HepG2 (cell line): ENCODE results near the gene MAPK7. TPM values are rescaled to one million over a fixed set of nuclear protein-coding genes. Genes with fewer than 3 reads are reported as not detected.

ENCODE experiments used
- ATAC-seq: fragments of 200-7000 bp; cut with Tn5 transposase; 3 replicates; pipeline ENCODE4 v1.9.1; 2020; ENCODE audit warnings: mild to moderate bottlenecking, moderate library complexity
- BruUV-seq: library from RNA; stranded (reverse); fragments of 400-500 nt; replicated peaks from 2 replicates; lab custom pipeline; 2021; lab: Mats Ljungman, UMichigan
- CTCF ChIA-PET: fragments of 300-600 bp; formaldehyde crosslinking; extraction: SDS; loops from one replicate; lab custom pipeline; 2021; ENCODE audit warnings: low total read pairs, inconsistent platforms, low intra/inter-chr PET ratio; lab: Yijun Ruan, JAX
- POLR2A ChIA-PET: fragments of 350-600 bp; sonication (Branson Sonifier 250); formaldehyde crosslinking; loops from one replicate; lab custom pipeline; 2020; ENCODE audit warnings: antibody characterized with exemption, inconsistent platforms; lab: Yijun Ruan, JAX
- DNase-seq: peaks from one replicate; pipeline ENCODE4 v3.0.0-alpha.2; 2015; ENCODE audit warnings: low spot score
- FAIRE-seq: peaks from 3 replicates; lab custom pipeline; 2011; peaks lifted over from hg19 to GRCh38; lab: Jason Lieb, UNC
- H2AFZ ChIP-seq: one replicate; pipeline ENCODE4 v1.6.1; 2011; ENCODE audit warnings: low read length, inconsistent platforms
- H3K27ac ChIP-seq: fragments of 300-600 bp; 3 replicates; pipeline ENCODE4 v1.8.0; 2011; ENCODE audit warnings: mixed run types, mild to moderate bottlenecking, mixed read lengths, low read length, inconsistent platforms; ENCODE audit not compliant: insufficient read depth; ENCODE audit errors: extremely low read length
- H3K27me3 ChIP-seq, 2 experiments: fragments of 200-600 bp in 1 of 2; 2 replicates in 1 of 2; 3 replicates in 1 of 2; pipeline versions ENCODE4 v1.6.0 to v1.8.0; 2011; ENCODE audit warnings: low read length in 2 of 2, mild to moderate bottlenecking in 2 of 2, moderate library complexity in 2 of 2, inconsistent platforms in 1 of 2; ENCODE audit not compliant: insufficient read depth in 2 of 2, control insufficient read depth in 1 of 2
- H3K36me3 ChIP-seq, 2 experiments: fragments of 200-600 bp in 1 of 2; replicated peaks in 1 of 2; 2 replicates in 1 of 2; 3 replicates in 1 of 2; pipeline versions ENCODE4 v1.5.1 to v1.8.0; 2011; ENCODE audit warnings: low read length in 2 of 2, inconsistent platforms in 1 of 2; ENCODE audit not compliant: insufficient read depth in 2 of 2, control insufficient read depth in 1 of 2
- H3K4me1 ChIP-seq: 2 replicates; pipeline ENCODE4 v1.5.1; 2012; ENCODE audit warnings: low read length, inconsistent platforms; ENCODE audit not compliant: insufficient read depth
- H3K4me2 ChIP-seq: 2 replicates; pipeline ENCODE4 v1.6.0; 2011; ENCODE audit warnings: low read depth, low read length, inconsistent platforms
- H3K4me3 ChIP-seq, 3 experiments: fragments of 200-600 bp in 1 of 3; sonication (generic), shearing (Covaris generic) in 1 of 3; replicated peaks in 1 of 3; 2 replicates each; pipeline ENCODE4 v1.5.1; 2011 to 2016; ENCODE audit warnings: low read length in 3 of 3, inconsistent platforms in 2 of 3, low read depth in 2 of 3, mild to moderate bottlenecking in 2 of 3, control low read depth in 1 of 3, mixed read lengths in 1 of 3; ENCODE audit not compliant: insufficient read depth in 1 of 3
- H3K79me2 ChIP-seq: one replicate; pipeline ENCODE4 v1.6.1; 2011; ENCODE audit warnings: low read length, inconsistent platforms; ENCODE audit not compliant: insufficient read depth
- H3K9ac ChIP-seq: 2 replicates; pipeline ENCODE4 v1.6.0; 2011; ENCODE audit warnings: mild to moderate bottlenecking, low read depth, low read length, inconsistent platforms; ENCODE audit not compliant: insufficient read depth
- H3K9me3 ChIP-seq: 2 replicates; pipeline ENCODE4 v1.5.1; 2012; ENCODE audit warnings: mild to moderate bottlenecking, low read length
- H4K20me1 ChIP-seq: 2 replicates; pipeline ENCODE4 v1.6.0; 2011; ENCODE audit warnings: inconsistent platforms, mild to moderate bottlenecking, low read length, moderate library complexity; ENCODE audit not compliant: insufficient read depth
- BHLHE40 ChIP-seq: IDR thresholded peaks from 2 replicates; pipeline ENCODE4 v1.6.1; 2011; ENCODE audit warnings: low read length, improper control_type of control experiment
- BRD4 ChIP-seq: sonication (generic); formaldehyde crosslinking; IDR thresholded peaks from 2 replicates; pipeline ENCODE4 v1.4.0; 2020; ENCODE audit warnings: missing genetic modification reagents
- CENPX ChIP-seq: sonication (generic); formaldehyde crosslinking; IDR thresholded peaks from 2 replicates; pipeline ENCODE4 v1.9.0; 2021; ENCODE audit warnings: mild to moderate bottlenecking, missing genetic modification reagents, moderate library complexity
- ETV5 ChIP-seq: IDR thresholded peaks from 2 replicates; pipeline ENCODE4 v1.6.1; 2018; ENCODE audit warnings: missing biosample characterization, missing genetic modification reagents, inconsistent platforms, borderline replicate concordance
- GFI1 ChIP-seq: sonication (generic); formaldehyde crosslinking; IDR thresholded peaks from 2 replicates; pipeline ENCODE4 v1.5.0; 2020; ENCODE audit warnings: missing genetic modification reagents, mild to moderate bottlenecking, borderline replicate concordance
- POGZ ChIP-seq: sonication (generic); formaldehyde crosslinking; IDR thresholded peaks from 2 replicates; pipeline ENCODE4 v1.4.0; 2020; ENCODE audit warnings: mild to moderate bottlenecking, missing genetic modification reagents
- SAFB2 ChIP-seq: sonication (generic); formaldehyde crosslinking; IDR thresholded peaks from 2 replicates; pipeline ENCODE4 v1.5.1; 2020; ENCODE audit warnings: missing genetic modification reagents, low read depth, mild to moderate bottlenecking, borderline replicate concordance
- TCF12 ChIP-seq, 2 experiments: fragments of 450-650 bp in 1 of 2; sonication (generic) in 1 of 2; formaldehyde crosslinking in 1 of 2; IDR thresholded peaks; 2 replicates each; pipeline versions ENCODE4 v1.6.1 to v1.8.0; 2017 to 2022; ENCODE audit warnings: antibody characterized with exemption in 1 of 2, mild to moderate bottlenecking in 1 of 2, missing genetic modification reagents in 1 of 2, moderate library complexity in 1 of 2
- TRIM24 ChIP-seq: sonication (generic); formaldehyde crosslinking; IDR thresholded peaks from 2 replicates; pipeline ENCODE4 v1.8.0; 2022; ENCODE audit warnings: mild to moderate bottlenecking, missing genetic modification reagents
- ZNF20 ChIP-seq: sonication (generic); formaldehyde crosslinking; IDR thresholded peaks from 2 replicates; pipeline ENCODE4 v1.4.0; 2020; ENCODE audit warnings: mild to moderate bottlenecking, moderate library complexity, missing genetic modification reagents
- ZNF235 ChIP-seq: sonication (generic); formaldehyde crosslinking; IDR thresholded peaks from 2 replicates; pipeline ENCODE4 v1.8.1; 2023; ENCODE audit warnings: mild to moderate bottlenecking, missing genetic modification reagents, borderline replicate concordance
- ZNF567 ChIP-seq: sonication (generic); formaldehyde crosslinking; IDR thresholded peaks from 2 replicates; pipeline ENCODE4 v1.8.1; 2023; ENCODE audit warnings: mild to moderate bottlenecking, missing genetic modification reagents, borderline replicate concordance
- ZNF589 ChIP-seq: sonication (generic); formaldehyde crosslinking; conservative IDR thresholded peaks from 2 replicates; pipeline ENCODE4 v1.8.0; 2022; ENCODE audit warnings: mild to moderate bottlenecking, moderate library complexity, missing genetic modification reagents
- ZNF660 ChIP-seq: sonication (generic); formaldehyde crosslinking; IDR thresholded peaks from 2 replicates; pipeline ENCODE4 v1.5.1; 2020; ENCODE audit warnings: mild to moderate bottlenecking, low read depth, missing genetic modification reagents, borderline replicate concordance
- WGBS: methylation state at CpG from one replicate; pipeline ENCODE4 v1.1.6; 2017; ENCODE audit warnings: low lambda C conversion rate; 5-methylcytosine and 5-hydroxymethylcytosine counted together
- in situ Hi-C: cut with HindIII; loops from 2 replicates; pipeline ENCODE4 v1.10.0; 2017; ENCODE audit warnings: low pct_unique_long_range_greater_than_20kb; ENCODE audit not compliant: extremely low pct_ligation_motif_present
- intact Hi-C: fragments of 100-400 bp; cut with micrococcal nuclease; formaldehyde crosslinking; loops from one replicate; pipeline ENCODE4 v1.10.0; 2022; ENCODE audit not compliant: unreplicated experiment
- polyA plus RNA-seq, 8 experiments: library from polyadenylated mRNA; depleted of rRNA in 3 of 8; stranded (reverse) in 7 of 8; unstranded in 1 of 8; fragments of >200 nt; fragmentation: Illumina TruSeq in 4 of 8; extraction: Trizol in 4 of 8; gene quantifications; 2 replicates each; pipeline versions ENCODE4 v1.2.1 to v1.2.3, GENCODE V29; 2011 to 2016; ENCODE audit warnings: low read depth in 4 of 8, missing spikeins in 1 of 8, mixed read lengths in 1 of 8; ENCODE audit not compliant: insufficient read depth in 1 of 8
- total RNA-seq, 5 experiments: library from RNA; depleted of rRNA; stranded (reverse); fragments of >200 nt; fragmentation: Illumina TruSeq; extraction: Trizol; gene quantifications; 2 replicates each; pipeline ENCODE4 v1.2.3, GENCODE V29; 2016; ENCODE audit warnings: low read depth in 1 of 5
- TF ChIP-seq, protein P1 (sequence below): sonication (generic); formaldehyde crosslinking; IDR thresholded peaks from 2 replicates; pipeline ENCODE4 v1.8.1; 2023; ENCODE audit warnings: mild to moderate bottlenecking, missing genetic modification reagents

MAPK7 gene
- total and polyA plus RNA-seq, 2 of the 13 experiments (the other 11 are each of a cell fraction or from before 2014, with no cell fraction given) = 2.9 to 5.9 TPM

DNA sequence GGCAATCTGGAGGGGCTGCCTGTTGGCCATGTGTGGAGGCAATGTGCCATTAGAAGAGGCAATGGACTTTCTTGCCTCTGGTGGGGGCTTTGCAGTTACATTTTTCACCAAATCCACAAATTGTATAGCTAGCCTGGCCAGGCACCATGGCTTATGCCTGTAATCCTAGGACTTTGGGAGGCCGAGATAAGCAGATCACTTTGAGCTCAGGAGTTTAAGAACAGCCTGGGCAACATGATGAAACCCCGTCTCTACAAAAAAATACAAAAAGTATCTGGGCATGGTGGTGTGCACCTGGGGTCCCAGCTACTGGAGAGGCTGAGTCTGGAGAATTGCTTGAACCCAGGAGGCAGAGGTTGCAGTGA is 30.0 kb downstream of the MAPK7 start:
- CTCF ChIA-PET = no interaction called here
- H2AFZ ChIP-seq = no peak overlapping the region
- no peak overlapping the region for H3K4me3 ChIP-seq
- H3K4me2 ChIP-seq = no peak overlapping the region
- H3K27ac ChIP-seq = no peak overlapping the region
- FAIRE-seq = no peak
- H3K4me1 ChIP-seq = no peaks in the 10 kb centered on the region
- TF ChIP-seq BRD4 (CRISPR knock-in tag) = no peak
- TF ChIP-seq CENPX = no peak
- no peak for TF ChIP-seq TRIM24 (CRISPR knock-in tag)
- no peak for TF ChIP-seq ZNF567 (CRISPR knock-in tag)
- TF ChIP-seq SAFB2 (CRISPR knock-in tag) = no peak
- TF ChIP-seq TCF12 (IDR thresholded peaks at IDR 0.05) = no peak
- TF ChIP-seq TCF12 (CRISPR knock-in tag; IDR thresholded peaks at IDR 0.05) = no peak
- no peak for TF ChIP-seq ZNF235 (CRISPR knock-in tag)
- TF ChIP-seq POGZ = no peak
- no peak for TF ChIP-seq GFI1 (CRISPR knock-in tag)
- H3K27me3 ChIP-seq = peaks cover 12 to 29% of the 10 kb centered on the region in 2 experiments
- no peaks in the 10 kb centered on the region for H4K20me1 ChIP-seq
- H3K79me2 ChIP-seq = no peaks in the 10 kb centered on the region
- DNase-seq = no peak
- POLR2A ChIA-PET = no interaction called here
- no peak overlapping the region for H3K9ac ChIP-seq
- BruUV-seq = no TSS peak
- 40% methylated on average over 2 of the region's 2 CpGs for WGBS
- in situ Hi-C loops = no loop called here
- H3K36me3 ChIP-seq = no peaks in the 10 kb centered on the region
- intact Hi-C loops = no loop called here
- ATAC-seq = no peak
- H3K9me3 ChIP-seq = no peaks in the 10 kb centered on the region

DNA sequence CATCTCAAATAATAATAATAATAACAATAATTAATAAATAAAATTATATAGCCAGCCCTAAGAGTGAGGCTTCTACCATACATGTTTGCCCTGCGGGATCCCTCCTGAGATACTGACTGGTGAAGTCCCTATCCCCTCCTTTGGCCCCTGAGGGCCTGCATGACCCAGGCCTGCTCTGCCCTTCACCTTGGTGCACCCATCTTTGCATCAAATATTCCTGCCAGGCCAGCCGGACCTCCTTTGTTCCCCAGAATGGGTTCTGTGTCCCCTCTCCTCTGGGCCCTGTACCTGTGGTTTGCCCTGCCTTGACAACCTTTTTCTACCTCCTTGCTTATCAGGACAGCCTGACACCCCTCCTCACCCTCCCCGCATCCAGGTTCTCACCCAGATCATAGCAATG is 30.8 kb downstream of the MAPK7 start:
- no peaks in the 10 kb centered on the region for H3K36me3 ChIP-seq
- H3K9me3 ChIP-seq = no peaks in the 10 kb centered on the region
- in situ Hi-C loops (no loop called here), intact Hi-C loops (no loop called here)
- TF ChIP-seq ETV5 (CRISPR knock-in tag) (no peak), SAFB2 (CRISPR knock-in tag) (no peak), ZNF660 (no peak), ZNF589 (no peak), BHLHE40 (no peak), ZNF20 (CRISPR knock-in tag) (no peak)
- TF ChIP-seq, protein P1, sequence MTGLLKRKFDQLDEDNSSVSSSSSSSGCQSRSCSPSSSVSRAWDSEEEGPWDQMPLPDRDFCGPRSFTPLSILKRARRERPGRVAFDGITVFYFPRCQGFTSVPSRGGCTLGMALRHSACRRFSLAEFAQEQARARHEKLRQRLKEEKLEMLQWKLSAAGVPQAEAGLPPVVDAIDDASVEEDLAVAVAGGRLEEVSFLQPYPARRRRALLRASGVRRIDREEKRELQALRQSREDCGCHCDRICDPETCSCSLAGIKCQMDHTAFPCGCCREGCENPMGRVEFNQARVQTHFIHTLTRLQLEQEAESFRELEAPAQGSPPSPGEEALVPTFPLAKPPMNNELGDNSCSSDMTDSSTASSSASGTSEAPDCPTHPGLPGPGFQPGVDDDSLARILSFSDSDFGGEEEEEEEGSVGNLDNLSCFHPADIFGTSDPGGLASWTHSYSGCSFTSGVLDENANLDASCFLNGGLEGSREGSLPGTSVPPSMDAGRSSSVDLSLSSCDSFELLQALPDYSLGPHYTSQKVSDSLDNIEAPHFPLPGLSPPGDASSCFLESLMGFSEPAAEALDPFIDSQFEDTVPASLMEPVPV (CRISPR knock-in tag) = no peak
- WGBS = 21% methylated on average over 3 of the region's 3 CpGs
- ChIA-PET POLR2A (no interaction called here), CTCF (no interaction called here)
- no peak overlapping the region for H2AFZ ChIP-seq
- H4K20me1 ChIP-seq = no peaks in the 10 kb centered on the region
- no peak overlapping the region for H3K4me2 ChIP-seq
- ATAC-seq (no peak), DNase-seq (no peak), FAIRE-seq (no peak)
- no TSS peak for BruUV-seq
- no peak overlapping the region for H3K27ac ChIP-seq
- H3K27me3 ChIP-seq = peaks cover 12 to 29% of the 10 kb centered on the region in 2 experiments
- H3K4me1 ChIP-seq = no peaks in the 10 kb centered on the region
- H3K79me2 ChIP-seq = no peaks in the 10 kb centered on the region
- no peak overlapping the region for H3K9ac ChIP-seq
- no peak overlapping the region for H3K4me3 ChIP-seq
